Jurkat, Clone E6-1 (cell line): ENCODE data around the gene SMIM17.
"Not testable (repeated sequence)": the region's sequence is repeated elsewhere in the genome, so short reads cannot be mapped to it uniquely, and the experiment has no call there.

Source experiments
- DNase-seq: peaks from one replicate; pipeline ENCODE4 v3.0.0-alpha.2; 2011; ENCODE audit warnings: low read depth, low spot score
- H3K4me3 ChIP-seq: 2 replicates; pipeline ENCODE4 v1.5.1; 2011; ENCODE audit warnings: mild to moderate bottlenecking, low read length, control low read depth, moderate library complexity

SMIM17 gene

DNA sequence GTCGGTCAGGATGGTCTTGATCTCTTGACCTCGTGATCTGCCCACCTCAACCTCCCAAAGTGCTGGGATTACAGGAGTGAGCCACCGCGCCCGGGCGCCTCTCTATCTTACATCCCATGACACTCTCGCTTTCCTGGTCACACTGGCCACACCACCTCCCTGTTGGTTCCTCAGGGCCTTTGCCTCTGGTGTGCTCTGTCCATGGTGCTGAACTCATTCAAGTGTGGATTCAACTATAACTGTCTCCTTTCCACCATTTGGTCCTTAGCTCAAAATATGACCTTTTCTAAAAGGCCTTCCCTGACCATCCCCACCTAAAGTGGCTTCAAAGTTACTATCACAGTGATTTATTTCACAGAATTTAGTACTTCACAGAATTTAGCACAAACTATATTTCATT, 3.7 kb upstream of the SMIM17 start:
- peak; percentile 9 for DNase-seq
- no peak overlapping the region for H3K4me3 ChIP-seq

DNA sequence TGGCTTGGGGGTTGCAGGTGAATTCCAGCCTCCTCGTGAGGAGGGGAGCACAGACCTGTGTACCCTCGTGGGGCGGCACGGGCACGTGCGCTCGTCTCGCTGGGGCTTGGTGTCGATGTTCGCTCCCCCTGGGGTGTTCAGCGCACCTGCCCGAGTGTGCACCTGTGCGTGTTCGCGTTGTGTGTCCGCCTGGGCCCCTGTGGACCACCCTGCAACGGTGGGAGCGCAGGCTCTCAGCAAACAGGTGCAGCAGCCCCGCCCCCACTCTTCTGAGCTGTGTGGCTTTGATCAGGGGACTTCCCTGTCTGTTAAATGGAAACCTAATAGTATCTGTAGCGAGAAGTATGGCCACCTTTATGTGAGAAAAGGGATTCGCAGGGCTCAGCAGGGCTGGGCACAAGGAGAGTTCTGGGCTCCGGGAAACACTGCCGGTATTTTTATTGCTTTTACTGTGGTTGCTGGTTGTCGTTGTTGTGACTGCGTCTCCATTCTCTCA, 549 bp downstream of the SMIM17 start:
- no peak for DNase-seq
- no peak overlapping the region for H3K4me3 ChIP-seq

GRCh38 chr19:56654151-56654550, 11.2 kb downstream of the SMIM17 start:
- DNase-seq, result no peak
- H3K4me3 ChIP-seq, result no peak overlapping the region

DNA sequence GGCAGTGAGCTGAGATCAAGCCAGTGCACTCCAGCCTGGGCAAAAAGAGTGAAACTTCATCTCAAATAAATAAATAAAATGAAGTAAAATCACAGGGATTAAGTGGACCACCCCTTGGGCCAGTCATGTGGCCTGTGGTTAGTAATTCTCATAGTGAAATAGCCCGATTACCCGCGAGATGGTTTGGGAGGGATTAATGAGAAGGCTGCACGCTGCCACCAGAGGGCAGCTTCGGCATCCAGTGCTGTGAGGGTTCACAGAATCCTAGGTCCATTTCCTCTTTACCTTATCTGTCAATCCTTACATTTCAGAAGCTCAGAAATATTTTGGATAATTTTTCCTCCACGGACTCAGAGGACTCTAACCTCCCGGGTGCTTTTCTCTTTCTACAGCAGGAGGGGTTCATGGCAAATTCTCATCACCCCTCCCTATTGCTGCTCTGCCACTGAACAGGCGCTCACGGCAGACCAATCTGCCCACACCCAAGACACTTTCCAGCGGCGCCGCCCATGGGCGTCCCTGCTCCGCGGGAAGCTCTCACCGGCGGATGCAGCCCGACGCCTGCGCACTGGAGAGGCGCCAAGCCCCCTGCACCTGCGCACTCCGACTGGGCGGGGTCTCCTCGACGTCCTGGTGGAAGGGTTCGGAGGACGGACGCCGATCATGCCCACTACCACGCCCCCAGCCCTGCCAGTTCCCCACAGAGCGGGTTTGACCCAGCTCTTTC, 17.6 kb downstream of the SMIM17 start:
- H3K4me3 ChIP-seq, result no peak overlapping the region
- DNase-seq, result no peak

DNA sequence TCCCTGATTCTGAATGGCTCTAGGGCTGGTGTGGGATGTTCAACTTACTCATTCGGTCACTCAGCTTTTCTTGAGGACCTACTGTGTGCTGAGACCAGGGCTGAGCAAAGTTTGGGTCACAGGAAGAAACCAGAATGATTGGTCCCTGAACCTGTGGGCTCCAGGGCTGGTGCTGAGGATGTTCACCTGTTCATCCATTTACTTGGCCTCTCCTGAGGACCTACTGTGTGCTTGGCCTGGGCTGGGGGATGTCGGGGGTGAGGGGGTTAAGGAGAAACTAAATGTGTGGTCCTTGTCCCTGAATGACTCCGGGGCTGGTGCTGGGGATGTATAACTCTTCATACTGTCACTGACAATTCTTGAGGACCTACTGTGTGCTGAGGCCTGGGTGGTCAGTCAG, 18.3 kb downstream of the SMIM17 start:
- H3K4me3 ChIP-seq, result no peak overlapping the region
- DNase-seq, result no peak

DNA sequence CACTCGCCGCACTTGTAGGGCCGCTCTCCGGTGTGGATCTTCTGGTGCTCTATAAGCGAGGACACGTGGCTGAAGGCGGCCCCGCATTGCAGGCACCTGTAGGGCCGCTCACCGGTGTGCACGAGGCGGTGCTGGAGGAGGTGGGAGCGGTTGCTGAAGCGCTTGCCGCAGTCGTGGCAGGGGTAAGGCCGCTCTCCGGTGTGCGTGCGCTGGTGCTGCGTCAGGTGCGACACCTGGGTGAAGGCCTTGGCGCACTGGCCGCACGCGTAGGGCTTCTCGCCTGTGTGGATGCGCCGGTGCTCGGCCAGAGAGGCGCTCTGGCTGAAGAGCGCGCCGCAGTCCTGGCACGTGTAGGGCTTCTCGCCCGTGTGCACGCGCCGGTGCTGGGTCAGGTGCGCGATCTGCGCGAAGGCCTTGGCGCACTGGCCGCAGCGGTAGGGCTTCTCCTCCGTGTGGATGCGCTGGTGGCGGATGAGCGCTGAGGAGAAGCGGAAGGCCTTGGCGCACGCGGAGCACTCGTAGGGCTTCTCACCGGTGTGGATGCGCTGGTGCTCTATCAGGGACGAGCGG, 21.1 kb downstream of the SMIM17 start:
- H3K4me3 ChIP-seq, result no peak overlapping the region
- no peak for DNase-seq

- H3K4me3 ChIP-seq, result no peak overlapping the region
- no peak for DNase-seq
Observed at GRCh38 chr19:56664511-56664910, 21.6 kb downstream of the SMIM17 start.

DNA sequence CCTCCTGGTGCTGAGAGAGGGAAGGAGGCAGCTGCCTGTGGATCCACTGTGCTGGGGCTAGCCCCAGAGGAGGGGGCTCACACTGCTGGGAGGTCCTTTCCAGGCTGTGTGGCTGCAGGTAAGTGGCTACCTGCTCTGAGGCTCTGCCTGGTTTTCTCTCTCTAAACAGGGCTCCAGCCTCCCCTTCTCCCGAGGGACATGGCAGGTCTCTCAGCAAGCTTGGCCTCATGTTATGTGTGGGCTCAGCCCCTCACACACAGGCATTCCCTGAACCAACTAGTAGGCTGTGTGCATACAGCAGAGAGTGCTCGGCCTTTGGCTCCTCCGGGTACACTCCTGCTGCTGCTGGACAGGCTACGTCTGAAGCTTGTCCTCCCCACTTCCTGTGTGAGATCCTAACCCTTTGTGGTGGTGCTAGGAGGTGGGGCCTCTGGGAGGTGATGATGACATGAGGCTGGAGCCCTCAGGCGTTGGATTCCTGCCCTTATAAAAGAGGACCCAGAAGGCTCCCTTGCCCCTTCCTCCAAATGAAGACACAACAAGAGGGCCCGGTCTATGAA, 24.4 kb downstream of the SMIM17 start:
- H3K4me3 ChIP-seq, result no peak overlapping the region
- no peak for DNase-seq

DNA sequence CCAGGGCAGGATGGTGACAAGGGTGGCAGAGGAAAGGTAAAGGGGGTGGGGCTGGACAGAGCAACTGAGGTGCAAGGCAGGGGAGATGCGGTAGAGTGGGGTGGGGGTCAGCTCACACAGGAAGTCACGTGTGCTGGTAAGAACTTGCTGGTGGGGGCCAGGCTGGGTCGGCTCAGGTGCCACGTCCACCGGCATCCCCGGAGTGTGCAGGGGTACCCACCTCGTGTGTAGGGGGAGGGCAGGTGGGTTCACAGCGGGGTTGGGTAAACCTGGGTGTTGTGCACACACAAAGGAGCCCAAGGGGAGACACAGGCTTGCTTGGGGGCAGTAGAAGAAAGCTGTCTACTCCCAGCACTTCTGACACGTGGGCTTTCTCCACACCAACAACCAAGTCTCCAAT, 25.7 kb downstream of the SMIM17 start:
- DNase-seq, result no peak
- no peak overlapping the region for H3K4me3 ChIP-seq

DNA sequence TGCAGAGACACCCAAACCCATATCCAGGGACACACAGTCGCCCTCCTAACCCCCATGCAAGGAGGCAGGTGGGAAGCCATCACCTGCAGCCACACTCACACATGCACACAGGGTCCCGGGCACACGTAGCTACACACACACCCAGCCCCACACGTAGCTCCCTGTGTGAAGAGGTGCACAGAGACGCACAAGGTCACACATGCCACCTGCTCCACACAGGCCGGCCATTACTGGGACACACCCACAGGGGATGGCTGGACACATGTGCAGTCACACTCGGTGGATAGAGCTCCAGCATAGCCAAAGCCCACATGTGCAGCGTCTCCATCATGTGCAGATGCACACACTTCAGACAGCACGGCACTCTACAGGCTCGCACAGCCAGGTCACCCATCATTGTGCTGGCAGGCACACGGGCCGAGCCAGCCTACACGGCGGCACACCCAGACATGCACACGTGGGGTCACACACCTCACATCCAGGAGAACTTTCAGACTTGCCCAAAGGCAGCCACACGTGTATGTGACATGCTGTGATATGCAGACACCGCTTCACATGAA, 27.5 kb downstream of the SMIM17 start:
- no peak for DNase-seq
- H3K4me3 ChIP-seq, result no peak overlapping the region

GRCh38 chr19:56670961-56671612, 28.1 kb downstream of the SMIM17 start:
- no peak for DNase-seq
- H3K4me3 ChIP-seq, result no peak overlapping the region

GRCh38 chr19:56671613-56671994, 28.6 kb downstream of the SMIM17 start, which contains the start of gene ZNF835:
Gene ZNF835 (minus strand): TSS chr19:56671757. CDS start chr19:56665198, 6,559 bp downstream.
- no peak within 1 kb of the TSS for H3K4me3 ChIP-seq
- DNase-seq, result no peak

DNA sequence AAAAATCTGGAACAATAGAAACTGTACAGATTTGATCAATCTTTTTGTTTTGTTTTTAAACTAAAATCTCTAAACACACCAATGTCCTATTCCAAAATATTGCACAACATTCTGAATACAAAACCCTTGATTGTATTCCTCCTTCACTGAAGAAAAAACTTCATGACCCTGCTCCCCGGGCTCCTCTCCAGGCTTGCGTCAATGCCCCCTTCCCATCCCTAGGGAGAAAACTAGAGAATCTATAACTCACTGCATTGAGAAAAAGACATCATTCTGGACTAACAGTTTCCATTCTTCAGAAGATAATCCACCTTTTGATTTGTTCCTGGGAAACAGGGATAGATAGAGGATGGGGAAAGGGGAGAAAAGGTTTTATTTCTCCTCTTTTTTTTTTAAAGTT, 29.7 kb downstream of the SMIM17 start:
- DNase-seq, H3K4me3 ChIP-seq: not testable (repeated sequence)

DNA sequence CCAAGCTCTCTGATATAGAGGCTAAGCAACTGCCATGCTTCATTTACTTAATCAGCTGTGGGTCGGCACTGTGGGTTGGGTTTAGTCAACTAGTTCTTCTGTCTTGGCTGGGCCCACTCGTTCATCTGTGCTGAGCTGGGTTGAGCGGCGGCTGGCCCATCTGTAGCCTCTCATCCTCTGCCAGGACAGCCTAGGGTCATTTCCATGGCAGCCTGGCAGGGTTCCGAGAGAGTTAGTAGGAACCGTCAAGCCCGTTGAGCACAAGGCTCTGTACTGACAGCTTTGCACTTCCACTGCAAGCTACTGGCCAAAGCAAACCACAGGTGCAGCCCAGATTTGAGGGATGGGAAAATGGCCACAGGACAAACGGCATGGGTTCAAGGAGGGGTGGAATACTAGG, 35.2 kb downstream of the SMIM17 start:
- no peak for DNase-seq

DNA sequence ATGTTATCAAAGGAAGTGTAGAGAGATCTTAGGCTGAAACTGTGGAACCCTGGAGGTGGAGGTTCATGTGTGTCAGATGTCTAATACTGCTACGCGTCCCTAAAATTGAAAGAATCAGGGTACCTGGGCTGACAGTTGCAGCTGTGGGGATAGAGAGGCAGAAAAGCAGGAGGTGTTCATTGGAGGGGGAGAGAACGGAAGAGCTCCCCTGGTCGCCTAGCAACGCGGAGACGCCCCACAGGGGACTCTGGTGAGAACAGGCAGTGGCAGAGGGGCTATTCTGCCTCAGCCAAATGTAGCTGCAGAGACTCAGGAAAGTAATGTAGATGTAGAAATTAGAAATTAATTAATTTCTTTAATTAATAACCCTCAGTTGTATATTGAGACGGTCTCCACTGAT, 38.7 kb downstream of the SMIM17 start:
- DNase-seq, result no peak
- no peak overlapping the region for H3K4me3 ChIP-seq

More for the DNA sequence above, 35.2 kb downstream of the SMIM17 start:
- no peak overlapping the region for H3K4me3 ChIP-seq

- H3K4me3 ChIP-seq, result no peak overlapping the region
- DNase-seq, result no peak
Observed at GRCh38 chr19:56683116-56683515, 40.2 kb downstream of the SMIM17 start.

GRCh38 chr19:56687031-56687430, 44.1 kb downstream of the SMIM17 start:
- no peak for DNase-seq
- no peak overlapping the region for H3K4me3 ChIP-seq

- DNase-seq, result no peak
- H3K4me3 ChIP-seq, result no peak overlapping the region
Observed at GRCh38 chr19:56689198-56689597, 46.2 kb downstream of the SMIM17 start.

DNA sequence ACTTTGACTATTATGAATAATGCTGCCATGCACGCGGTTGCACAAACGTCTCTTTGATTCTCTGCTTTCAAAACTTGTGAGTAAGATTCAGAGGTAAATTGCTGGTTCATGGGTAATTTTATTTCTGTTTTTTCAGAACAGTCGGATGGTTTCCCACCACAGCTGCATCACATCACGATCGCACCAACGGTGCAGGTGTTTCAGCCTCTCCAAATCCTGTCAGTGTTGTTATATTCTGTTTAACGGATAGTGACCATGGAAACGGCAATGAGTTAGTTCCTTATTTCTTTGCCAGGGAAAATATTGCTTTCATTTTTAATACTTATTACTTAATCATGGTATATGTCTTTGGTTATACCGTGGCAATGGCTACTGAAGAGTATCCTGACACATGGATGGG, 47.7 kb downstream of the SMIM17 start:
- H3K4me3 ChIP-seq, result no peak overlapping the region
- DNase-seq, result no peak
